Fibroblast of skin of scalp (primary cell): ENCODE measurements around the gene INCA1. TPM values are rescaled to one million over a fixed set of nuclear protein-coding genes. Genes with fewer than 3 reads are reported as not detected.
"Not testable (repeated sequence)": the region's sequence is repeated elsewhere in the genome, so short reads cannot be mapped to it uniquely, and the experiment has no call there.

ENCODE experiments used
- DNase-seq: peaks from one replicate; pipeline ENCODE4 v3.0.0-alpha.2; 2013
- polyA plus RNA-seq, 2 experiments: library from polyadenylated mRNA; unstranded; fragments of 120-200 nt; gene quantifications; one replicate each; pipeline ENCODE4 v1.2.1, GENCODE V29; 2013; ENCODE audit not compliant: insufficient read length in 2 of 2

Gene INCA1
- polyA plus RNA-seq (2013, experiment 1 of 2; ENCODE audit: insufficient read length), result 4.1 TPM
- polyA plus RNA-seq (2013, experiment 2 of 2; ENCODE audit: insufficient read length), result 4.2 TPM

- peak; percentile 86 for DNase-seq
Measured at GRCh38 chr17:4997302-4998026, at the start of gene INCA1, which contains the start of gene KIF1C. TSS of gene INCA1 (minus strand) at chr17:4997522. CDS start at chr17:4994437, 3,085 bp downstream. TSS of gene KIF1C (plus strand) at chr17:4997950. CDS start at chr17:5000247, 2,297 bp downstream.

- DNase-seq, result no peak
Measured at GRCh38 chr17:5045496-5045895, 48.2 kb upstream of the INCA1 start.

- DNase-seq, result no peak
Measured at GRCh38 chr17:5044630-5045029, 47.3 kb upstream of the INCA1 start.

- no peak for DNase-seq
Measured at GRCh38 chr17:5043524-5043923, 46.2 kb upstream of the INCA1 start.

- no peak for DNase-seq
Measured at GRCh38 chr17:5042157-5043022, 45.1 kb upstream of the INCA1 start.

- no peak for DNase-seq
Measured at GRCh38 chr17:5035315-5035714, 38.0 kb upstream of the INCA1 start, which contains the start of gene SLC52A1. TSS of gene SLC52A1 (minus strand) at chr17:5035426. CDS start at chr17:5034606, 820 bp downstream.

- no peak for DNase-seq
Measured at GRCh38 chr17:5034651-5035050, 37.3 kb upstream of the INCA1 start.

- DNase-seq, result no peak
Measured at GRCh38 chr17:5034063-5034462, 36.7 kb upstream of the INCA1 start.

- DNase-seq, result no peak
Measured at GRCh38 chr17:5033352-5034015, 36.2 kb upstream of the INCA1 start.

GRCh38 chr17:5032865-5033264 is 35.5 kb upstream of the INCA1 start:
- no peak for DNase-seq

- DNase-seq, result peak; percentile 86
Measured at GRCh38 chr17:5031365-5032082, 34.2 kb upstream of the INCA1 start.

- not testable (repeated sequence) for DNase-seq
Measured at GRCh38 chr17:5030168-5030567, 32.8 kb upstream of the INCA1 start.

- no peak for DNase-seq
Measured at GRCh38 chr17:5027916-5028315, 30.6 kb upstream of the INCA1 start.

- no peak for DNase-seq
Measured at GRCh38 chr17:5027299-5027698, 30.0 kb upstream of the INCA1 start.

- DNase-seq, result no peak
Measured at GRCh38 chr17:5024604-5025003, 27.3 kb upstream of the INCA1 start.

GRCh38 chr17:5023588-5024147 is 26.3 kb upstream of the INCA1 start:
- DNase-seq, result no peak

GRCh38 chr17:5022171-5022711 is 24.9 kb upstream of the INCA1 start:
- DNase-seq, result no peak

GRCh38 chr17:5020502-5021023 is 23.2 kb upstream of the INCA1 start:
- no peak for DNase-seq

GRCh38 chr17:5019475-5019956 is 22.2 kb upstream of the INCA1 start:
- peak; percentile 20 for DNase-seq

GRCh38 chr17:5014357-5014756 is 17.0 kb upstream of the INCA1 start:
- no peak for DNase-seq

- DNase-seq, result no peak
Measured at GRCh38 chr17:5011928-5012327, 14.6 kb upstream of the INCA1 start.
